Endothelial cell of umbilical vein (primary cell): ENCODE measurements around the gene CINP. TPM values are rescaled to one million over a fixed set of nuclear protein-coding genes. Genes with fewer than 3 reads are reported as not detected.

ENCODE experiments used
- BruUV-seq: library from RNA; stranded (reverse); fragments of 400-500 nt; replicated peaks from 2 replicates; lab custom pipeline; 2021; lab: Mats Ljungman, UMichigan
- CTCF ChIA-PET: fragments of 300-600, 350-600 bp; sonication (Branson Sonifier 250); formaldehyde crosslinking; loops from one replicate; lab custom pipeline; 2021; ENCODE audit warnings: antibody characterized with exemption, inconsistent platforms; lab: Charles Lee
- POLR2A ChIA-PET: fragments of 300-600, 350-600 bp; sonication (Branson Sonifier 250); formaldehyde crosslinking; loops from one replicate; lab custom pipeline; 2021; ENCODE audit warnings: antibody characterized with exemption, inconsistent platforms; lab: Charles Lee
- DNase-seq: peaks from one replicate; pipeline ENCODE4 v3.0.0-alpha.2; 2011; ENCODE audit warnings: low read depth, low spot score
- FAIRE-seq: peaks from 2 replicates; lab custom pipeline; 2011; peaks lifted over from hg19 to GRCh38; lab: Jason Lieb, UNC
- H2AFZ ChIP-seq: 2 replicates; pipeline ENCODE4 v1.6.0; 2012; ENCODE audit warnings: low read depth, low read length, control low read depth, inconsistent platforms
- H3K27ac ChIP-seq: 2 replicates; pipeline ENCODE4 v1.5.1; 2011; ENCODE audit warnings: low read depth, mild to moderate bottlenecking, control low read depth, low read length, moderate library complexity; ENCODE audit not compliant: insufficient read depth
- H3K27me3 ChIP-seq, 2 experiments: 2 replicates each; pipeline versions ENCODE4 v1.6.0 to v1.6.1; 2011; ENCODE audit warnings: low read length in 2 of 2, mixed read lengths in 1 of 2; ENCODE audit not compliant: control insufficient read depth in 2 of 2, insufficient read depth in 2 of 2
- H3K36me3 ChIP-seq, 2 experiments: 2 replicates in 1 of 2; 3 replicates in 1 of 2; pipeline ENCODE4 v1.5.1; 2011; ENCODE audit warnings: low read length in 2 of 2, mild to moderate bottlenecking in 1 of 2, moderate library complexity in 1 of 2; ENCODE audit not compliant: control insufficient read depth in 2 of 2, insufficient read depth in 2 of 2; ENCODE audit errors: extremely low read depth in 1 of 2
- H3K4me1 ChIP-seq: 3 replicates; pipeline ENCODE4 v1.5.1; 2011; ENCODE audit warnings: mild to moderate bottlenecking, low read length; ENCODE audit not compliant: control insufficient read depth, insufficient read depth; ENCODE audit errors: extremely low read depth
- H3K4me2 ChIP-seq: 2 replicates; pipeline ENCODE4 v1.6.1; 2011; ENCODE audit warnings: low read length, control low read depth, mixed read lengths; ENCODE audit not compliant: insufficient read depth
- H3K4me3 ChIP-seq, 3 experiments: fragments of 200-600 bp in 1 of 3; sonication (generic), shearing (Covaris generic) in 1 of 3; replicated peaks in 1 of 3; 2 replicates each; pipeline ENCODE4 v1.5.1; 2011 to 2016; ENCODE audit warnings: control low read depth in 3 of 3, low read length in 3 of 3, mild to moderate bottlenecking in 2 of 3, inconsistent platforms in 1 of 3, low read depth in 1 of 3, moderate library complexity in 1 of 3; ENCODE audit not compliant: insufficient read depth in 1 of 3
- H3K79me2 ChIP-seq: 2 replicates; pipeline ENCODE4 v1.6.0; 2012; ENCODE audit warnings: low read length, inconsistent platforms; ENCODE audit not compliant: control insufficient read depth, insufficient read depth
- H3K9ac ChIP-seq: replicated peaks from 2 replicates; pipeline ENCODE3; 2011; ENCODE audit warnings: low read length, control low read depth; ENCODE audit not compliant: insufficient read depth; ENCODE audit errors: extremely low read depth
- H3K9me1 ChIP-seq: replicated peaks from 3 replicates; pipeline ENCODE4 v1.6.0; 2011; ENCODE audit warnings: mild to moderate bottlenecking, low read length; ENCODE audit not compliant: control insufficient read depth, insufficient read depth; ENCODE audit errors: extremely low read depth
- H3K9me3 ChIP-seq: replicated peaks from 2 replicates; pipeline ENCODE4 v1.5.1; 2012; ENCODE audit warnings: low read length, inconsistent platforms; ENCODE audit not compliant: control insufficient read depth, insufficient read depth
- H4K20me1 ChIP-seq: replicated peaks from 2 replicates; pipeline ENCODE3; 2011; ENCODE audit warnings: mild to moderate bottlenecking, low read length; ENCODE audit not compliant: control insufficient read depth, insufficient read depth; ENCODE audit errors: extremely low read depth
- EZH2 ChIP-seq: IDR thresholded peaks from 2 replicates; pipeline ENCODE4 v1.6.1; 2012; ENCODE audit warnings: borderline replicate concordance, low read depth, mild to moderate bottlenecking, moderate library complexity, low read length, inconsistent platforms; ENCODE audit not compliant: severe bottlenecking
- FOS ChIP-seq: IDR thresholded peaks from 2 replicates; pipeline ENCODE4 v1.6.1; 2011; ENCODE audit warnings: mild to moderate bottlenecking, low read length, moderate library complexity, borderline replicate concordance; ENCODE audit not compliant: insufficient read depth
- GATA2 ChIP-seq: IDR thresholded peaks from 2 replicates; pipeline ENCODE4 v1.7.0; 2011; ENCODE audit warnings: low read depth, mild to moderate bottlenecking, moderate library complexity, mixed read lengths, low read length; ENCODE audit not compliant: insufficient read length, insufficient read depth
- JUN ChIP-seq: IDR thresholded peaks from 2 replicates; pipeline ENCODE4 v1.6.1; 2011; ENCODE audit warnings: borderline replicate concordance, low read depth; ENCODE audit not compliant: insufficient read length, insufficient read depth
- MYC ChIP-seq: IDR thresholded peaks from one replicate; pipeline ENCODE4 v1.6.1; 2011; ENCODE audit warnings: mild to moderate bottlenecking, low read depth, low read length
- POLR2A ChIP-seq: IDR thresholded peaks from 2 replicates; pipeline ENCODE4 v1.6.1; 2012; ENCODE audit warnings: low read depth, mild to moderate bottlenecking, control low read depth, low read length
- POLR2AphosphoS5 ChIP-seq: IDR thresholded peaks from 2 replicates; pipeline ENCODE4 v1.6.1; 2012; ENCODE audit warnings: low read depth, mild to moderate bottlenecking, control low read depth, low read length, moderate library complexity; ENCODE audit not compliant: insufficient read depth
- dilution Hi-C: fragments of 300-500 bp; cut with MboI; formaldehyde crosslinking; loops from one replicate; pipeline ENCODE4 v1.15.0; 2019; ENCODE audit warnings: low sequenced_read_pairs; ENCODE audit not compliant: extremely low pct_ligation_motif_present
- intact Hi-C: fragments of 100-400 bp; cut with micrococcal nuclease; formaldehyde crosslinking; loops from one replicate; pipeline ENCODE4 v1.10.0; 2022
- polyA plus RNA-seq, 4 experiments: library from polyadenylated mRNA; depleted of rRNA in 3 of 4; stranded (reverse) in 3 of 4; unstranded in 1 of 4; fragments of >200 nt; gene quantifications; 2 replicates each; pipeline versions ENCODE4 v1.2.1 to v1.2.3, GENCODE V29; 2011 to 2012; ENCODE audit warnings: missing spikeins in 1 of 4
- total RNA-seq: library from RNA; stranded (reverse); gene quantifications from 2 replicates; pipeline ENCODE4 v1.2.3, GENCODE V29; 2021
- TF ChIP-seq, protein P1 (sequence below): IDR thresholded peaks from 2 replicates; pipeline ENCODE4 v1.6.1; 2011; ENCODE audit not compliant: insufficient read depth, insufficient read length
- TF ChIP-seq, protein P2 (sequence below), 2 donors: IDR thresholded peaks; 1 replicate in 1 of 2; 2 replicates in 1 of 2; pipeline ENCODE4 v1.5.1; 2011; ENCODE audit warnings: low read length in 2 of 2, mild to moderate bottlenecking in 2 of 2, moderate library complexity in 2 of 2, control low read depth in 1 of 2, inconsistent platforms in 1 of 2, low read depth in 1 of 2; ENCODE audit not compliant: insufficient read depth in 1 of 2; ENCODE audit errors: extremely low read depth in 1 of 2

The CINP gene
- total and polyA plus RNA-seq, 2 donors (not counting 3 experiments of a cell fraction or from before 2014, with no cell fraction given), result 44.0 to 79.1 TPM

DNA sequence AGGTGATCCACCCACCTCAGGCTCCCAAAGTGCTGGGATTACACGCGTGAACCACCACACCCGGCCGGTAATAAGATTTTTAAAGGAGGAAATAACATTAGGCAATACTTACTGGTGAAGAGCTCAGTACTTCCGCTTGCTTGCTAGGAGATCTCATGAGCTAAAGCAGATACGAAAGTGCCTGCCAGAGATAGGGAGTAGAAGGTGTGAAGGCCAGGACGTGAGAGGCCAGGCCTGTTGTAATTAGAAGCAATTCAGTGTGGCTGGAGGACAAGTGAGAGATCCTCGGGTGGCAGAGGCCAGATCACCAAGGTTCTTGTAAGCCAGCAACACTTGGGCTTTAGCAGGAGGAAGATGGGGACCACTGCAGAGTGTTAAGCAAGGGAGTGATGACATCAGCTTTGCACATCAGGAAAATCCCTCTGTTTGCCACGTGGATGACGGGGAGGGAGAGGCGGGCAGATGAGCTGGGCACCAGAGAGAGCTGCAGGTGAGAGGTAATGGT is 7.7 kb upstream of the CINP start:
- Histone ChIP-seq H2AFZ (no peak overlapping the region), H3K36me3 (no peaks in the 10 kb centered on the region), H3K79me2 (peaks cover 17% of the 10 kb centered on the region), H3K27ac (no peak overlapping the region), H3K4me1 (no peaks in the 10 kb centered on the region), H3K27me3 (no peaks in the 10 kb centered on the region), H3K4me2 (no peak overlapping the region), H4K20me1 (peaks cover 3% of the 10 kb centered on the region), H3K9me1 (no peaks in the 10 kb centered on the region), H3K9ac (no peak overlapping the region), H3K4me3 (no peak overlapping the region), H3K9me3 (no peaks in the 10 kb centered on the region)
- dilution Hi-C loops (no loop called here), intact Hi-C loops (no loop called here)
- TF ChIP-seq POLR2AphosphoS5 (no peak), GATA2 (no peak), POLR2A (no peak), JUN (no peak), EZH2 (no peak), MYC (no peak), FOS (no peak)
- TF ChIP-seq, protein P1, sequence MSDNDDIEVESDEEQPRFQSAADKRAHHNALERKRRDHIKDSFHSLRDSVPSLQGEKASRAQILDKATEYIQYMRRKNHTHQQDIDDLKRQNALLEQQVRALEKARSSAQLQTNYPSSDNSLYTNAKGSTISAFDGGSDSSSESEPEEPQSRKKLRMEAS, result no peak
- TF ChIP-seq, protein P2, sequence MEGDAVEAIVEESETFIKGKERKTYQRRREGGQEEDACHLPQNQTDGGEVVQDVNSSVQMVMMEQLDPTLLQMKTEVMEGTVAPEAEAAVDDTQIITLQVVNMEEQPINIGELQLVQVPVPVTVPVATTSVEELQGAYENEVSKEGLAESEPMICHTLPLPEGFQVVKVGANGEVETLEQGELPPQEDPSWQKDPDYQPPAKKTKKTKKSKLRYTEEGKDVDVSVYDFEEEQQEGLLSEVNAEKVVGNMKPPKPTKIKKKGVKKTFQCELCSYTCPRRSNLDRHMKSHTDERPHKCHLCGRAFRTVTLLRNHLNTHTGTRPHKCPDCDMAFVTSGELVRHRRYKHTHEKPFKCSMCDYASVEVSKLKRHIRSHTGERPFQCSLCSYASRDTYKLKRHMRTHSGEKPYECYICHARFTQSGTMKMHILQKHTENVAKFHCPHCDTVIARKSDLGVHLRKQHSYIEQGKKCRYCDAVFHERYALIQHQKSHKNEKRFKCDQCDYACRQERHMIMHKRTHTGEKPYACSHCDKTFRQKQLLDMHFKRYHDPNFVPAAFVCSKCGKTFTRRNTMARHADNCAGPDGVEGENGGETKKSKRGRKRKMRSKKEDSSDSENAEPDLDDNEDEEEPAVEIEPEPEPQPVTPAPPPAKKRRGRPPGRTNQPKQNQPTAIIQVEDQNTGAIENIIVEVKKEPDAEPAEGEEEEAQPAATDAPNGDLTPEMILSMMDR (IDR thresholded peaks at IDR 0.05; ENCODE audit: extremely low read depth in 1 of 2, insufficient read depth in 1 of 2, low read depth in 1 of 2, low read length in 2 of 2), result no peak
- no peak for DNase-seq
- ChIA-PET CTCF (interaction anchor here (1.2 kb wide), 1 partner anchor 16 kb away, joined by 3 read pairs; no protein-coding TSS in a partner anchor), POLR2A (no interaction called here)
- BruUV-seq, result no TSS peak
- FAIRE-seq, result no peak
